Mesenteric fat pad (tissue), 1 donor: ENCODE data around the gene UBFD1. TPM values are rescaled to one million over a fixed set of nuclear protein-coding genes. Genes with fewer than 3 reads are reported as not detected.
"Not testable (repeated sequence)": the region's sequence is repeated elsewhere in the genome, so short reads cannot be mapped to it uniquely, and the experiment has no call there.

Experiments
- DNase-seq: peaks from one replicate; pipeline ENCODE4 v3.0.0-alpha.2; 2020; ENCODE audit warnings: low spot score
- total RNA-seq: library from RNA; stranded (reverse); fragmentation: NEBNext Ultra II Directional; extraction: Animal tissue kit (Norgen Biotek cat#: 25700); gene quantifications from one replicate; pipeline ENCODE4 v1.2.1, GENCODE V29; 2021
- donor health status: DM: yes; HTN: yes; CAD: no.

The UBFD1 gene
- total RNA-seq, 1 donor from 2014 or later, result 48.1 TPM

DNA sequence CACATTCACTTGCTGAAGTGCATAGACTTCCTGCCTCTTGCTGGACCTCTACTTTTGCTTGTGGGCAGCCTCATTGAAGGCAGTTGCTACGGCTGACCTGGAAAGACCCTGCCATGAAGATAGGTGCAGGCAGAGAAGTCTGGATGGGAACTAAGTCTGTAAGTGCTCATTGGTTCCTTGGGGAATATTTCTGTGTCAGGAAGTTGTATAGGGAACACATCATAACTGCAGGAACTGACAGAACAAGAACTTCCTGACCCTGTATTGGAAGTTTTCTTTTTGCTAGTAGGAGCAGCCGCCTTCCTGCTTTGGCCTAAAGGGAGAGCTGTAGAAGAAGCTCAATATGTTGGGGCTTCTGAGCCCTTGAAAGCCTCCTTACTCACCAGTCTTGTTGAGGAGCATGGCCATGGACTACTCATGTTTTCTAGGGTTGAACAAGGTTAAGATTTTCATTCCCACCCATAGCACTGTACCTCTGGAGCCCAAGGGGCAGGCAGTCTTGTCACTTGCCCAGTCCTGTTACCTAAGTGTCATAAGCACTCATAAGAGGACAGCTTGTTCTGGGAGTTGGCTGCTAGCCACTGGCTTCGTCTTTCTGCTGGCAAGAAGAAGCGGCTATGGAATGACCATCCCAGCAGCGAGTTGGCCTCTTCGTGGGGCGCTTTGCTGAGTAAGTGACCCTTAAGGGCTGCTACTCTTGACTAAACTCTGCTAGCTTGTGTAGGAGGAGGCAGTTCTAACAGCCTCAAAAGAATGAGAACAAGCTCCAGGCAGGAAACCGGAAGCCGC is 7.2 kb downstream of the UBFD1 start:
- DNase-seq, result no peak

DNA sequence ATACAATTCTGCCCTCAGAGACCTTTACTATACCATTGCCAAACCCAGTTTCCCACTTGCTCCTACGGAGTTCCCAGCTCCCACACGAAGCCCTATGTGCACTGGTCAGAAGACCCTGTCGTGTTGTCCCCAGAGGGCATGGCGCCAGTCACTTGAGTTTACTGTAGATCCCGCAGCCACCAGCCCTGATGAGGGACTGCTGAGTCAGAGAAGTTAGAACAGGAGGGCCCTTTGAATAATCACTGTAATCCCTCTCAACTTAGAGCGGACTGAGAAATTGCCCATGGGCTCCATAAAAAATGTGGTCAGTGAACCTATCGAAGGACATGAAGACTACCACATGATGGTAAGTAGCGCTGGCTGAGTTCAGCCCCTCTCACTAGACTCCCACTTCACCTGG is 9.2 kb downstream of the UBFD1 start:
- DNase-seq, result no peak

DNA sequence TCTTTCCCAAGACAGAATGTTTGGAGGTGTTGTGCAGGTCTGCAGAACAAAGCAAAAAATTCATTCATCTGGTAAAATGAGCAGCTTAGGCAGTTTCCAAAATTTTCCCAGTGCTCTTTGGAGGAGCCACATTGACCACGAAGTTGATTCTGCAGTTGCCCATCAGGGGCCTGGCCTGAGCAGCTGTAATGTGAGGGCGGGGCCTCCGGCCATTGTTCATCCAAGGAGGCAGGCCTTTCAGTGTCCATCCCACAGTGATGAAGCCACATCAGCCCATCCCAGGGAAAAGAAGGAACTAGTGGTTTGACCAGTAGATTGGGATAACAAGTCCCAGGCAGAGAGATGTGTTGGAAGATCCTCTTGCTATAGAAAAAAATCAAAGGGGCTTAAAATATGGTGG is 10.1 kb downstream of the UBFD1 start:
- no peak for DNase-seq

DNA sequence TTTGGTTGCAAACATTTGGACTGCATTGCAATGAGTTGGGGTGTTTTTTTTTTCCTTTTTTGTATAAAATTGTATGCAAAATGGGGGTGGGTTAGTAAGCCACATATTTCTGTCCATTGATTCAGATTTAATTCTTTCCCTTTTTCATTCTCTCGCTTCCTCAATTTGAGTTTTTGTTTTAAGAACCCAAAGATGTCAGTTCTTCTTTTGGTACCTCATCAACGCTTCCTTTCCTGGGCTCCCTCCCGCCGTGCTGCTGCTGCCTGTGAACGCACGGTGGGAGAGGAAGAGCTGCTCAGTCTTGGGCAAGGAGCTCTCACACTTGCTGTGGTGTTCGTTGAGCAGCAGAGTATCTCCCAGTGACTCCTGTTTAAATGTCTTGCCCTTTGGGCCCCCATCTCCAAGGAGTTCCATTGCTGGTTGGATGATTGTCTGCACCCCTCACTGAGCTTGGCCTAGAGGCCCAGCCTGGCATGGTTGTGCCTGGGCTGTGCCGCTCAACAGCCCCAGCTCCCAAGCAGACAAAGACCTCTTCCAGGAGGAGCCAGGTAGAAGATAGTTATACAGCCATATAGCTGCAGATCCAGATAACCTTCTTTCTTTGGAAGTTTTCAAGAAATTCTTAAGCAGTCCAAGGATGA is 13.6 kb downstream of the UBFD1 start:
- DNase-seq, result no peak

DNA sequence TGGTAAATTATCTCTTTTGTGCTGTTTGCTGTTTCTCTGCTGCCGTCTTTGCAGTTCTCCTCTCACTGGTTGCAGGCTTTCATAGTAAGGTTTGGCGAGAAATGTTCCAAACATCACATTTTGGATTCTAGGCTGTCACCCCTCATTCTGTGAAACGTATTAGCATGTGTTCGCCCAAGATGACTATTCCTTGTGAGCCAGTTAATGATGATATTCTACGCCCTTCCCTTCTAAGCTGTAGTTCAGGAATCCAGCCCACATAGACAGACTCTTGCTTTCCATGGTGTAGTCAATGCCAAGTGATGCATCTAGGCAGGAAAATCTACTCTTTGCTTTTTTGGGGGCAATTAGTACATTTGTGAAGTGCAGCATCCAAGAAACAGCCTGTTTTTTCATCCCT is 14.4 kb downstream of the UBFD1 start:
- no peak for DNase-seq

DNA sequence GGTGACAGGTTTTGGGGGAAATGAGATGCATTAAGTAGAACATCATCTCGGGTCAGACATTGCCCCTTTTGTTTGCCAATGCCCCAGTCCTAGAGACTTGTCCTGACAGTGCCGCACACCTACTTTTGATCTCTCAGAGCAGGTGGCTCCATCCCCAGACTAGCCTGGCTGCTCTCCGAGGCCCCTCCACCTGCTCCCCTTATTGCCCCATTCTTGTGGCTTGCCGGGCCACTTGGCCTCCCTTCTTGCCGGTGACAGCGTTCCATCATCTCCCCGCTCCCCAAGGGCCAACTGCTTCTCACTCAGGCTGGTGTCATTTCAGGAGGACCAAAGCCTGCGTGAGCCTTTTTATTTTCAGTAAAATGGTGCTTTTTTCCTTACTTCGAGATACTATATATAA is 14.9 kb downstream of the UBFD1 start:
- DNase-seq, result no peak

DNA sequence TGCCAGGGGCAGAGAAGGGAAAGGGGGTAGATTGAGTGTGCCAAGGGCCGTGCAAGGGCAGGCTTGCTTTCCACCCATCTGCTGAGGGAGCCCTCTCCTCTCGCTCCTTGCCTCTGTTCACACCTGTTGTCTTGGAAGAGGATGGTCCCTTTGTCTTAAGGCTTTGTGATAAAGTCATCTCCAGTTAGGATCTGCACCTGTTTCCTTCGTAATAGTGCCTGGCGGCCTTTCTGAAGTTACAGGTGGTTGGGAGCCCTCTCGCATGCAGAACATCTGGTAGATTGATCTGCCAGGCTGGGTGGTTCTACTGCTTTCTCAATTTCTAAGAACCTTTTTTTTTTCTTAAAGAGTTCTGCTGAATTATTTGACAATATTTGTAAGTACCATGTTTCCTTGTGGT is 16.3 kb downstream of the UBFD1 start:
- no peak for DNase-seq

DNA sequence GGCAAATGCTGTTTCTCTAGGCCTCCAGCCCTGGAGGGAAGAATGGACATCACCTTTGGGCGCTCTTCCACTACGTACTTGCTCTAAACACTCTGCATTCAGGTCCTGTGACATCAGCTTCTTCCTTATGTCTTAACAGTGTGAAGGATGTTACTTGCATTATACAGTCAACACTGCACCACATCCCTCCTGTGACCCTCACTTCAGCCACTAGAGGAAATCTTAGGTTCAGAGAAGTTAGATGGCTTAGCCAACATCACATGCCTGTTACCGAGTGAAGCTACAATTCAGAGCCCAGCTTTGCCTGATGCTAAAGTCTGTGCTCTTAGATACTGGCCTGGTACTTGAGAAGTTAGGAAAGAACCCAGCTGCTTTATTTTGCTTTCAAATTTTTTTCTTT is 18.3 kb downstream of the UBFD1 start:
- DNase-seq, result no peak

DNA sequence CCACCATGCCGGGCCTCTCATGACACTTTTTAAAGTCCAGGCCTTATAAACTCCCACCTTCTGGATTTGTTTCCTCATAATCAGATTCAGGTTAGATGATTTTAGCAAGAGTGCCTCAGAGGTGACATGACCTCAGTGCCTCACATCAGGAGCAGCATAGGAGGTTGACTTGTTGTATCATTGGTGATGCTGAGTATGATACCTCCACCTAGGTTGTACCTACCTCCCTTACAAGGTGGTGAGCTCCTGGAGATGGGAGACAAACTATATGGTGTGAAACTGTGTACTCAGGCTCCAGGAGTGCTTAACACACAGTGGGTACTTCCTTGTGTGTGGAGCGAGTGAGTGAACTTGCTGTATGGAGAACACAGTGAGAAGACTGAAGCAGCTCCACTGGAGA is 20.0 kb downstream of the UBFD1 start:
- DNase-seq, result no peak

DNA sequence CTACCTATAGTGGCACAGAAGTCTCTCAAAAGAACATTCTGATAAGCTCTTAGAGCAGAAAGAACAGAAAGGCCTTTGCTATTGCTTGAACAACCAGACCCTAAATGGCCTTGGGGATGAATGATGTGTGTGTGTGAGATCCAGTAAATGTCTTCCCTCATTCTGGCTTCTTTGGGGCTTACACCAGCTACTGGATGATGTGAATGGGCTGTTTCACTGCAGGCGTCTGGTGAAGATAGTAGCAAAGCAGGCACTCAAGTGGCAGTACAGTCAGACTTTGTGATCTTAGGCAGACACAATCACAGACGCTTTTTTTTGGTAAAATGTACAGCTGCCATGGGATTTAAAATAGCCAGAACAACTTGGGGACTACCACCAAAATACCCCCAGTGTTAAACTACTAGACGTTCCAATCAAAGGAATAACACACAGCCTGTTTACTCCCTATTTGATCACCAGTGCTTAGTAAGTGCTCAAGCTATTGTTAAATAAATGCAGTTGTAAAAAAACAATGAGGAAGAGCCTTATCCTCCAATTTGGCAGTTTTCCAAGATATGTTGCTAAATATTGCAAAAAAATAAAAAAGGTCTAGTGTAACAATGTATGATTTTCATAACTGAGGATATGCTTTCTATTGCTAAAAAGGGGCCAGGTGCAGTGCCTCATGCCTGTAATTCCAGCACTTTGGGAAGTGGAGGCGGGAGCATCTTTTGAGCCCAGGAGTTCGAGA is 20.7 kb downstream of the UBFD1 start:
- no peak for DNase-seq

DNA sequence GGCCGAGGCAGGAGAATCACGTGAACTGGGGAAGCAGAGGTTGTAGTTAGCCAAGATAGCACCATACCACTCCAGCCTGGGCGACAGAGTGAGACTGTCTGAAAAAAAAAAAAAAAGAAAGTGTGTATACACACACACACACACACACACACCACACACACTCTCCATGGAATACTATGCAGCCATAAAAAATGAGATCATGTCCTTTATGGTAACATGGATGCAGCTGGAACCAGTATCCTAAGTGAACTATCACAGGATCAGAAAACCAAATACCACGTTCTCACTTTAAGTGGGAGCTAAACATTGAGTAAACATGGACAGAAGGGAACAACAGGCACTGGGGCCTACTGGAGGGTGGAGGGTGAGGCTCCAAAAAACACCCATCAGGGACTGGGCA is 21.8 kb downstream of the UBFD1 start:
- no peak for DNase-seq

DNA sequence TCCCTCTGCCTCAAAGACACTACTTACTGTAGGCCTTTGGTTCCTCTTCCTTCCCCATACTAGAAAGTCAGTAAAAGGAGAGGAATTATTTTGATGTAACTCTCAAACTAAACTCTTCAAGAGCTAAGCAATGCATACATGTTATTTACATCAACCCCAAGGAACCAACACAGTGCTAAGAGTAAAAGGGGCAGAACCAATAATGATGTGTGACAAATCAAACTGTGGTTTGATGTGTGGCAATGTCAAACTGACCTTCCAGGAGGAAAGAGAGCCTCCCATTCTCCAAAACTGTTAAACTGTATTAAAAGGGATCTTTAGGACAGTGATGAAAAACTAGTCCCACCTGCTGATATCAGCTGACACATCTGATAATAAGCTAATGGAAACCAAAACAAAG is 22.9 kb downstream of the UBFD1 start:
- no peak for DNase-seq

DNA sequence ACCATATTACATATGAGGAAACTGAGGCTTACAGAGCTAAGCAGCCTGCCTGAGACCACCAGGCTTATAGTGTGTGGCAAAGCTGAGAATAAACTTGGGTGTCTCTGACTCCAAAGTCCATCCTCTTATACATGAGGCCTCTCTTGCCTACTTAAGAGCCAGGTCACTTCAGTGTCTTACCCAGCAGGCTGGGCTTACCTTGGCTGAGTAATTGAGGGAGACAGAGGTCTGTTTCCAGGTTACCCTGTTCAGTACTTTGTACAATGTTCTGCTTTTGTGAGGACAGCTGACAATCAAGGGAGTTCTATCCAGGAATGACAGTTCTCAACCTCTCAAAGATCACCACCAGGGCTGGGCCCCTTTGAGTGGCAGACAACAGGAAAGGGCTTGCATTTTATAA is 24.2 kb downstream of the UBFD1 start:
- no peak for DNase-seq

DNA sequence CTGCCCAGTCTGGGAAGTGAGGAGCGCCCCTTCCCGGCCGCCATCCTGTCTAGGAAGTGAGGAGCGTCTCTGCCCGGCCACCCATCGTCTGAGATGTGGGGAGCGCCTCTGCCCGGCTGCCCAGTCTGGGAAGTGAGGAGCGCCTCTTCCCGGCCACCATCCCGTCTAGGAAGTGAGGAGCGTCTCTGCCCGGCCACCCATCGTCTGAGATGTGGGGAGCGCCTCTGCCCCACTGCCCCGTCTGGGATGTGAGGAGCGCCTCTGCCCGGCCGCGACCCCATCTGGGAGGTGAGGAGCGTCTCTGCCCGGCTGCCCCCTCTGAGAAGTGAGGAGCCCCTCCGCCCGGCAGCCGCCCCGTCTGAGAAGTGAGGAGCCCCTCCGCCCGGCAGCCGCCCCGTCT is 25.7 kb downstream of the UBFD1 start:
- DNase-seq, result not testable (repeated sequence)

DNA sequence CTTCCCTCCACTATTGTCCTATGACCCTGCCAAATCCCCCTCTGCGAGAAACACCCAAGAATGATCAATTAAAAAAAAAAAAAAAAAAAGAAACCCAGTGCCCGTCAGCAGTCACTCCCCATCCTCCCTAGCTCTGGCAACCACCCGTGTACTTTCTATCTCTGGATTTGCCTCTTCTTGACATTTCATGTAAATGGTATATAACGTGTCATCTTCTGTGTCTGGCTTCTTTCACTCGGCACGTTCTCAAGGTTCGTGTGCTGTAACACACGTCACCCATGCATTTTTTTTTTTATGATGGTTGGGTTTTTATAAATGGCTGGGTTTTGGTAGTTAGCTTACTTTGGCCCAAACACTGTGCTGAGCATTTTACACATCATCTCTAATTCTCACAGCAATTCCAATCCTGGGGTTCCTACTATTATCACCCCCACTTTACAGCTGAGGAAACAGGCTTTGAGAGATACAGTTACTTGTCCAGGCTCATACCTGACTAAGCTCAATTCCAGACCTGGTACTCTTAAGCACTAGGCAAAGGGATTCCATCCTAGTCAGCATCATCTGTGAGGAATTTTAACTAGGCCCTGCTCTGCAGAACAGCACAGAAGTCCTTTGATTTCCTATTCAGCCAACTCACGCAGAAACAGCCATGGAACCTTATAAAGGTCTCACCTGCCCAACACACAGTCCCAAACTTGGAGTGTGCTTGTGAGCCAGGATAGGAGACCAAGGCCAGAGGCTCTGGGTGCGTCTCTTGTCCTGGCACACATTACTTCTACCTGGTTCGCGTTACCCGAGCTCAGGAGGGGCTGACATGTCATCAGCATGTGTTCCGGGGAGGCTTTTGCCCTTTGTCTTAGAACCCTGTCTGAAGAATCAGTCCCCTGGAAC is 26.9 kb downstream of the UBFD1 start:
- no peak for DNase-seq

DNA sequence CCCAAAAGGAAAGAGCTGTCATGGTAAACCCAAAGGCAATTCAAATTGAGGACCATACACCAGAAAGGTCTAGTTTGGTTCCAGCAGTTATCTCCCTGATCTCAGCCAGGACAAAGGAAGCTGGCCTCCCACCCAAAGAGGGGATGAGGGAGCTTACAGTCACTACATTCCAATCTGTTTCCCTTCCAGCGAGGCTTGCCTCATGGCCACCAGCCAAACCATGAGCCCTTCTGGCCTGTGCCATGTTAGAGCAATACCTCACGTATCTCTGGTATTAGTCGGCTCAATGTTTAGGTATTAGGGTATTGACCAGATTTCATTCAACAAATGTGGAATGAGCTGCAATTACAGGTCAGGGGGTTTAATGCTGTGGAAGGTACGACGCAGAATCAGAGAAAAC is 30.2 kb downstream of the UBFD1 start:
- no peak for DNase-seq

DNA sequence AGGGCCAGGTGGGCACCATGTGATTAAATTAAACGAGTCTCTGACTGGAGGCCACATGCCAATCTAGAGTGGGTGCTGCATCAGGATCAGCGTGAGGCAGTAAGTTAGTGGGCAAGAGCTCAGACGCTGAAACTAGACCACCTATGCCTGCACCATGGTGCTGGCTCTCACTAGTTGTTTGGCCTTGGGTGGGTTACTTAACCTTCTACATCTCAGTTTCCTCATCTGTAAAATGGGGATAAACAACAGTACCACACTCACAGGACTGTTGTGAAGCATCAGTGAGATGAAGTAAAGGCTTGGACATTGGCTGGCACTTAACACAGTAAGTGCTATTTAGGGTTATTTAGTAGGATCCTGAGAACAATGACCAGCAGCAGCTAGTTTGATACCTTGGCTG is 32.7 kb downstream of the UBFD1 start:
- no peak for DNase-seq

DNA sequence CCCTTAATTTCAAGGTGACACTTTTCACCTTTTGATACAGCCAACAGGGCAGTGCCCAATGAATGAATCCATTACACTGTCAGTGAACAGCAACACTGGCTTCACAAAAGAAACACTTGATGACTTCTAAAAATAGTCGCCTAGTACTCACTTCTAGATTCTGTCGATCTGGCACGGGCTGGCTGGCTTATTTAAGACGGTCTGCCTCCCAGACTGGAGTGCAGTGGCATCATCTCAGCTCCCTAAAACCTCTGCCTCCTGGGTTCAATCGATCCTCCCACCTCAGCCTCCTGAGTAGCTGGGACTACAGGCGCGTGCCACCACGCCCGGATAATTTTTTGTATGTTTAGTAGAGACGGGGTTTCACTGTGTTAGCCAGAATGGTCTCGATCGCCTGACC is 36.7 kb downstream of the UBFD1 start:
- DNase-seq, result no peak

DNA sequence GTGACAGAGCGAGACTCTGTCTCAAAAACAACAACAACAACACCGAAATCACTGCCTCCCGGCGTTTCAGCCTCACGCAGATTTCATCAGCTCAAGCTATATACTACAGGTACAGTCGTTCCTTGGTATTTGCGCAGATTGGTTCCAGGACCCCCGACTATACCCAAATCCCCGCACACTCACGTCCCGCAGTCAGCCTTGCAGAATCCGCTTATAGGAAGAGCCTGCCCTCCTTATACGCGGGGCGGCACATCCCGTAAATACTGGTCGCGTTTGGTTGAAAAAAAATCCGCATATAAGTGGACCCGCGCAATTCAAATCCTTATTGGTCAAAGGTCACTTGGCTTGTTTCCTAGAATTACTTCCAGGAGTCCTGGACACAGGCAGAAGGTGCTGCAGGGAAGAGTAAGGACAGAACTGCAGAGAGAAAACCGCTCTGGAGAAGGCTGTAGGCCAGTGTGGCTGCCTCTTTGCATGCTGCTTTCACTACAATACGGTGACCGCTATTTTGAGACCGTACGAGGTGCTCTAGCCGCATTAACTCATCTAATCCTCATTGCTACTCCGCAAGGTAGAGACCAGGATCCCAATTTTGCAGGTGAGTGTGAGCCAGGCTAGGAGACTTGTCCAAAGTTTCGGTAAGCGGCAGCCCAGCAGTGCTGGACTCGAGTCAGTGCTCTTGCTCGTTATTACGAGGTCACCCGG is 37.9 kb downstream of the UBFD1 start:
- DNase-seq, result no peak

DNA sequence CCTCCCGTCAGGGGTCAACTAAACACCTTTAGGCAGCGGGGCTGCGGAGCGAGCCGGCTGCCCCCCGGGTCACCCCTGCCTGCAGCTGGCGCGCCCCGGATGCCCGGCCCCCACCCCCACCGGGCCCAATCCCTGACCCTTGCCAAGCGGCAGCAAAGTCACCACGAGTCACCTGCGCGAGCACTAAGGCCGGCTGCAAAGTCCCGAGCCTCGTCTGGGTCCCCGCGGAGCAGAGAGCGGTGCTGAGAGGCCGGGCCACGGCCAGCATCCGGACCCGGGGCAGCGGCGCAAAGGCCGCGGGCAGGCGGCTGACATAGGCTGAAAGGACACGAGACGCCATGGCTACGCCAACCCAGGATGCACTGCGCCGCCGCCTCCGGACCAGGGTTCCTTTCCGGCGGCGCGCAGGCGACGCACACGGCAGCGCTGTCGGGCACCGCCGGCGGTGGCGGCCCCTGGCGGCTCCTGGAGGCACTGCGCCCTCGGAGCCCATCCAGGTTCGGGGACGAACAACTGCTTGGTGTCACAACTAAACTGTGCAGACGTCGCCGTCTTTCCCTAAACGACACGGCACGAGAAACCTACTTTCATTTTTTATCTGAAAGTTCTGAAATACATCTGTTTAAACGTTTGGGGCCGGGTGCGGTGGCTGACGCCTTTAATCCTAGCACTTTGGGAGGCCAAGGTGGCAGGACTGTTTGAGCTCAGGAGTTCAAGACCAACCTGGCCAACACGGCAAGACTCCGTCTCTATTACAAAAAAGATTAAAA is 38.6 kb downstream of the UBFD1 start, which contains the start of gene NDUFAB1:
NDUFAB1 (minus strand) TSS at position 366 of the 770 bp plus-strand sequence; CDS start at position 340, 26 bp downstream.
- peak; percentile 96 for DNase-seq
